WTC11 (cell line): Measurements from ENCODE around the gene UNC79.

ENCODE experiments used
- TP53 ChIP-seq: sonication (generic); formaldehyde crosslinking; IDR thresholded peaks from 2 replicates; pipeline ENCODE4 v1.8.1; 2023; ENCODE audit warnings: mild to moderate bottlenecking, missing genetic modification reagents
- TF ChIP-seq, protein P1 (sequence below): fragments of 200-600 bp; IDR thresholded peaks from 2 replicates; pipeline ENCODE4 v1.8.0; 2022; ENCODE audit warnings: antibody characterized with exemption

DNA sequence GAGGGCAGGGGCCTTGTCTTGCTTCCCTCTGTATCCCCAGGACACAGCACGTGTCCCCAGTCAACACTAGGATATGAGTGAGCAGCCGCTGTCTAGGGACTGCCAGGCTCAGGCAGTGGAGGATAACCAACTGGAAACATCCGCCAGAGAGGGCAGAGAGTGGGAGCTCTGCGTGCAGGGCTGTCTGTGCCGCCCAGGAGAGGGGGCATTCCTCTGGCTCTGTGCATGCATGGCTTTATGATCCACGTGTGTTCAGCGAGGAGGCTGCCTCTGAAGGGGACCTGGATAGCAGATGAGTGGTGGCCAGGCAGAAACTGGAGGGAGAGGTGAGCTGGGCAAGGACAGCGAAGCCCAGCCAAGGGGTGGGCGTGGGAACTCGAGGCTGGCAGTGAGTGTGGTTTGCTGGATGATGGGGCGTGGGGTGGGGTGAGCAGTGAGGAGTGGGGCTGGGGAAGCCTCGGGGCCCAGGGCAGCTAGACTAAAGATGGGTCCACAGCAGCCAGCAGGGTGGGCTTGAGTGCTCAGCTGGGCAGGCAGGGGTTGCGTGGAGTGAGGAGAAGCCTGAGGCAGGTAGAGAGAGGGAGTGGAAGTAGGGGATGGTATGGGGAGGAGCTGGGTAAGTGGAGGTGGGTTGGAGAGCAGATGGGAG lies 284.7 kb downstream of the UNC79 start:
- TF ChIP-seq, protein P1, sequence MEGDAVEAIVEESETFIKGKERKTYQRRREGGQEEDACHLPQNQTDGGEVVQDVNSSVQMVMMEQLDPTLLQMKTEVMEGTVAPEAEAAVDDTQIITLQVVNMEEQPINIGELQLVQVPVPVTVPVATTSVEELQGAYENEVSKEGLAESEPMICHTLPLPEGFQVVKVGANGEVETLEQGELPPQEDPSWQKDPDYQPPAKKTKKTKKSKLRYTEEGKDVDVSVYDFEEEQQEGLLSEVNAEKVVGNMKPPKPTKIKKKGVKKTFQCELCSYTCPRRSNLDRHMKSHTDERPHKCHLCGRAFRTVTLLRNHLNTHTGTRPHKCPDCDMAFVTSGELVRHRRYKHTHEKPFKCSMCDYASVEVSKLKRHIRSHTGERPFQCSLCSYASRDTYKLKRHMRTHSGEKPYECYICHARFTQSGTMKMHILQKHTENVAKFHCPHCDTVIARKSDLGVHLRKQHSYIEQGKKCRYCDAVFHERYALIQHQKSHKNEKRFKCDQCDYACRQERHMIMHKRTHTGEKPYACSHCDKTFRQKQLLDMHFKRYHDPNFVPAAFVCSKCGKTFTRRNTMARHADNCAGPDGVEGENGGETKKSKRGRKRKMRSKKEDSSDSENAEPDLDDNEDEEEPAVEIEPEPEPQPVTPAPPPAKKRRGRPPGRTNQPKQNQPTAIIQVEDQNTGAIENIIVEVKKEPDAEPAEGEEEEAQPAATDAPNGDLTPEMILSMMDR: no peak
- TF ChIP-seq TP53 (CRISPR knock-in tag): no peak
